Measurements from ENCODE around the gene ST3GAL6. TPM values are rescaled to one million over a fixed set of nuclear protein-coding genes. Genes with fewer than 3 reads are reported as not detected.

ST3GAL6 gene
- total and polyA plus RNA-seq, 2 of the 8 experiments (the other 6 are each of a cell fraction or from before 2014, with no cell fraction given): 3.3 to 6.1 TPM

GRCh38 chr3:98744283-98744682 lies 18.9 kb upstream of the ST3GAL6 start:
- H4K5ac ChIP-seq (ENCODE audit: insufficient read length, low read depth, low read length): no peak overlapping the region

More at GRCh38 chr3:98744283-98744682, 18.9 kb upstream of the ST3GAL6 start:
- H3K79me2 ChIP-seq (ENCODE audit: control insufficient read depth in 1 of 2, insufficient read depth in 2 of 2, low read length in 2 of 2): peaks cover 0 to 3% of the 10 kb centered on the region in 2 experiments; a peak in 1 of 4 replicates
- no peak overlapping the region for H3K27ac ChIP-seq (ENCODE audit: low read depth, low read length)
- H3K36me3 ChIP-seq (ENCODE audit: control insufficient read depth in 2 of 4, insufficient read depth in 4 of 4, low read length in 3 of 4): no peaks in the 10 kb centered on the region
- H4K91ac ChIP-seq (replicated peaks; ENCODE audit: insufficient read length, low read length): no peak overlapping the region
- no peaks in the 10 kb centered on the region for H3K9me3 ChIP-seq (ENCODE audit: insufficient read depth in 2 of 2, low read depth in 1 of 2, low read length in 1 of 2)
- no peak overlapping the region for H2AK5ac ChIP-seq (ENCODE audit: low read depth, low read length)
- H3K23me2 ChIP-seq (ENCODE audit: low read depth, low read length): no peaks in the 10 kb centered on the region; the same call in 1 of the 2 replicates
- H2BK20ac ChIP-seq (ENCODE audit: low read length): no peak overlapping the region
- H3K56ac ChIP-seq (replicated peaks; ENCODE audit: insufficient read length, low read depth, low read length): no peak overlapping the region
- H3K23ac ChIP-seq (ENCODE audit: insufficient read length): no peak overlapping the region
- TF ChIP-seq NANOG (IDR thresholded peaks at IDR 0.05; ENCODE audit: insufficient read depth, low read depth, low read length, poor library complexity, severe bottlenecking): no peak
- TF ChIP-seq SP1 (IDR thresholded peaks at IDR 0.05; ENCODE audit: low read depth, low read length): no peak
- no peak for TF ChIP-seq GTF2F1 (IDR thresholded peaks at IDR 0.05; ENCODE audit: borderline replicate concordance, low read depth, low read length)
- no peak for TF ChIP-seq TBP (IDR thresholded peaks at IDR 0.05; ENCODE audit: low read depth, low read length)
- TF ChIP-seq CTBP2 (IDR thresholded peaks at IDR 0.05; ENCODE audit: borderline replicate concordance, insufficient read depth, insufficient read length, low read length): no peak
- no peak for TF ChIP-seq NRF1 (IDR thresholded peaks at IDR 0.05; ENCODE audit: low read depth, low read length)
- no peak for TF ChIP-seq FOSL1 (IDR thresholded peaks at IDR 0.05; ENCODE audit: insufficient read depth, low read depth, low read length)
- no peak for TF ChIP-seq POU5F1 (IDR thresholded peaks at IDR 0.05; ENCODE audit: low read depth, low read length)
- no peak for TF ChIP-seq KDM1A (IDR thresholded peaks at IDR 0.05; ENCODE audit: borderline replicate concordance, low read length)
- H3K79me1 ChIP-seq (ENCODE audit: low read depth, low read length): no peaks in the 10 kb centered on the region
- no peak overlapping the region for H2BK120ac ChIP-seq (replicated peaks; ENCODE audit: low read depth, low read length)
- ChIA-PET POLR2A (ENCODE audit: partially characterized antibody) (no interaction called here), CTCF (ENCODE audit: partially characterized antibody) (interaction anchor here (0.6 to 1.2 kb wide), 3 partner anchors 20 to 1605 kb away, joined by 3 to 4 read pairs (median 3); no protein-coding TSS in a partner anchor)
- FAIRE-seq (no peak), DNase-seq (ENCODE audit: low read depth in 1 of 2, low spot score in 2 of 2) (no peak)
- H2AFZ ChIP-seq (ENCODE audit: low read length): no peak overlapping the region
- no peaks in the 10 kb centered on the region for H4K20me1 ChIP-seq (replicated peaks in 1 of 2; ENCODE audit: control insufficient read depth in 1 of 2, insufficient read depth in 2 of 2, low read length in 2 of 2)
- no peak overlapping the region for H3K18ac ChIP-seq (ENCODE audit: extremely low read depth, low read length)
- H3K4me3 ChIP-seq (ENCODE audit: extremely low read depth in 1 of 4, insufficient read depth in 2 of 4, low read depth in 3 of 4, low read length in 4 of 4): no peak overlapping the region
- H3K27me3 ChIP-seq (replicated peaks in 1 of 4; ENCODE audit: control insufficient read depth in 3 of 4, extremely low read depth in 1 of 4, insufficient read depth in 3 of 4, low read length in 3 of 4): no peaks in the 10 kb centered on the region
- no peak overlapping the region for H3K14ac ChIP-seq (ENCODE audit: insufficient read length)
- no peak overlapping the region for H3K4ac ChIP-seq (replicated peaks; ENCODE audit: insufficient read length, low read depth, low read length)
- H3K4me2 ChIP-seq (ENCODE audit: insufficient read depth in 1 of 2, low read depth in 2 of 2, low read length in 2 of 2): no peak overlapping the region
- H2BK5ac ChIP-seq (ENCODE audit: low read depth, low read length): no peak overlapping the region
- H3K4me1 ChIP-seq (replicated peaks in 1 of 4; ENCODE audit: control insufficient read depth in 3 of 4, insufficient read depth in 4 of 4, low read length in 3 of 4): no peaks in the 10 kb centered on the region
- no peak overlapping the region for H2BK12ac ChIP-seq (ENCODE audit: low read depth, low read length)
- no peak overlapping the region for H2BK15ac ChIP-seq (ENCODE audit: low read length)
- no peak overlapping the region for H4K8ac ChIP-seq (ENCODE audit: extremely low read depth, insufficient read depth, low read length)
- H3K9ac ChIP-seq (replicated peaks in 1 of 4; ENCODE audit: extremely low read depth in 1 of 4, low read depth in 3 of 4, low read length in 3 of 4): no peak overlapping the region
